HCT116 (cell line): ENCODE measurements around the gene ARF5. TPM values are rescaled to one million over a fixed set of nuclear protein-coding genes. Genes with fewer than 3 reads are reported as not detected.

Experiments
- ATAC-seq: fragments of 200-7000 bp; cut with Tn5 transposase; 2 replicates; pipeline ENCODE4 v1.9.1; 2020; ENCODE audit warnings: mild to moderate bottlenecking, moderate library complexity
- BruUV-seq: library from RNA; stranded (reverse); fragments of 400-500 nt; replicated peaks from 2 replicates; lab custom pipeline; 2021; lab: Mats Ljungman, UMichigan
- CTCF ChIA-PET: fragments of 300-600 bp; sonication (Branson Sonifier 250); formaldehyde crosslinking; loops from one replicate; lab custom pipeline; 2021; ENCODE audit warnings: antibody characterized with exemption; lab: Charles Lee
- POLR2A ChIA-PET: fragments of 300-600, 350-600 bp; sonication (Branson Sonifier 250); formaldehyde crosslinking; loops from one replicate; lab custom pipeline; 2021; ENCODE audit warnings: antibody characterized with exemption; lab: Charles Lee
- RAD21 ChIA-PET, 2 experiments: fragments of 300-600 bp; sonication (Branson Sonifier 250); formaldehyde crosslinking; loops; one replicate each; lab custom pipeline; 2023; ENCODE audit warnings: low total read pairs in 2 of 2; ENCODE audit not compliant: uncharacterized antibody in 2 of 2, unreplicated experiment in 2 of 2, low non-redundant PET in 1 of 2; lab: Charles Lee
- DNase-seq: peaks from one replicate; pipeline ENCODE4 v3.0.0-alpha.2; 2010; ENCODE audit warnings: low read depth, low spot score
- H2AFZ ChIP-seq: fragments of 200-600 bp; shearing (Covaris generic), sonication (generic); 2 replicates; pipeline ENCODE4 v1.6.1; 2017; ENCODE audit warnings: low read depth, mixed run types, mixed read lengths, antibody characterized with exemption, low read length; ENCODE audit not compliant: poor library complexity, severe bottlenecking
- H3K27ac ChIP-seq: 2 replicates; pipeline ENCODE4 v1.5.1; 2012; ENCODE audit warnings: low read depth, low read length
- H3K27me3 ChIP-seq: fragments of 200-600 bp; sonication (generic); 2 replicates; pipeline ENCODE4 v1.6.1; 2016; ENCODE audit warnings: mixed run types, low read length, mixed read lengths; ENCODE audit not compliant: insufficient read depth
- H3K36me3 ChIP-seq, 2 experiments: fragments of 200-500 bp in 1 of 2; fragments of 200-600 bp in 1 of 2; sonication (Bioruptor generic) in 1 of 2; sonication (generic) in 1 of 2; 2 replicates each; pipeline versions ENCODE4 v1.5.1 to v1.6.1; 2014 to 2016; ENCODE audit warnings: low read length in 2 of 2, inconsistent platforms in 1 of 2, mixed read lengths in 1 of 2, mixed run types in 1 of 2; ENCODE audit not compliant: insufficient read depth in 2 of 2, control insufficient read depth in 1 of 2
- H3K4me1 ChIP-seq, 2 experiments: fragments of 200-600 bp in 1 of 2; sonication (generic) in 1 of 2; 2 replicates each; pipeline versions ENCODE4 v1.5.1 to v1.6.1; 2012 to 2017; ENCODE audit warnings: low read length in 2 of 2, inconsistent platforms in 1 of 2, mild to moderate bottlenecking in 1 of 2, mixed read lengths in 1 of 2, mixed run types in 1 of 2, moderate library complexity in 1 of 2; ENCODE audit not compliant: insufficient read depth in 2 of 2, control insufficient read depth in 1 of 2
- H3K4me2 ChIP-seq: fragments of 200-600 bp; sonication (generic); 2 replicates; pipeline ENCODE4 v1.6.1; 2017; ENCODE audit warnings: mixed run types, low read length, mixed read lengths
- H3K4me3 ChIP-seq, 2 experiments: fragments of 200-600 bp in 1 of 2; sonication (generic) in 1 of 2; replicated peaks in 1 of 2; 2 replicates each; pipeline ENCODE4 v1.5.1; 2011 to 2016; ENCODE audit warnings: low read length in 2 of 2, control low read depth in 1 of 2, low read depth in 1 of 2, mild to moderate bottlenecking in 1 of 2, mixed read lengths in 1 of 2, mixed run types in 1 of 2
- H3K79me2 ChIP-seq: fragments of 200-600 bp; sonication (generic); 2 replicates; pipeline ENCODE4 v1.6.1; 2017; ENCODE audit warnings: mild to moderate bottlenecking, mixed run types, low read length, moderate library complexity, mixed read lengths; ENCODE audit not compliant: insufficient read depth
- H3K9ac ChIP-seq: fragments of 200-600 bp; sonication (generic); 2 replicates; pipeline ENCODE4 v1.6.1; 2016; ENCODE audit warnings: low read length, mixed read lengths
- H3K9me2 ChIP-seq: fragments of 200-600 bp; sonication (generic), shearing (Covaris generic); 2 replicates; pipeline ENCODE4 v1.6.1; 2017; ENCODE audit warnings: mixed run types, mild to moderate bottlenecking, moderate library complexity; ENCODE audit not compliant: insufficient read depth
- H3K9me3 ChIP-seq, 2 experiments: fragments of 200-500 bp in 1 of 2; fragments of 200-600 bp in 1 of 2; sonication (Bioruptor generic) in 1 of 2; sonication (generic) in 1 of 2; 2 replicates each; pipeline ENCODE4 v1.6.1; 2014 to 2017; ENCODE audit warnings: low read length in 2 of 2, mixed read lengths in 2 of 2, inconsistent platforms in 1 of 2, low read depth in 1 of 2, mild to moderate bottlenecking in 1 of 2, mixed run types in 1 of 2, moderate library complexity in 1 of 2; ENCODE audit not compliant: control insufficient read depth in 1 of 2, insufficient read depth in 1 of 2
- H4K20me1 ChIP-seq: fragments of 200-600 bp; sonication (generic), shearing (Covaris generic); 2 replicates; pipeline ENCODE4 v1.6.1; 2017; ENCODE audit warnings: mixed run types, mild to moderate bottlenecking, moderate library complexity; ENCODE audit not compliant: insufficient read depth
- CBX3 ChIP-seq: IDR thresholded peaks from 2 replicates; pipeline ENCODE4 v1.6.1; 2012; ENCODE audit warnings: low read depth
- CEBPB ChIP-seq: IDR thresholded peaks from 2 replicates; pipeline ENCODE4 v1.6.1; 2012; ENCODE audit warnings: low read depth
- EGR1 ChIP-seq: IDR thresholded peaks from 2 replicates; pipeline ENCODE4 v1.6.1; 2012; ENCODE audit warnings: low read depth
- ELF1 ChIP-seq: IDR thresholded peaks from 2 replicates; pipeline ENCODE4 v1.6.1; 2012; ENCODE audit warnings: low read depth, borderline replicate concordance
- EZH2 ChIP-seq: fragments of 200-600 bp; sonication (generic); IDR thresholded peaks from 2 replicates; pipeline ENCODE4 v1.6.1; 2017; ENCODE audit warnings: antibody characterized with exemption, mixed run types
- EZH2phosphoT487 ChIP-seq: fragments of 200-600 bp; IDR thresholded peaks from 2 replicates; pipeline ENCODE4 v1.6.1; 2018; ENCODE audit warnings: antibody characterized with exemption, borderline replicate concordance
- FOSL1 ChIP-seq: IDR thresholded peaks from 2 replicates; pipeline ENCODE4 v1.6.1; 2012; ENCODE audit warnings: low read depth
- SIN3A ChIP-seq: IDR thresholded peaks from 2 replicates; pipeline ENCODE4 v1.6.1; 2012; ENCODE audit warnings: low read depth
- SP1 ChIP-seq: IDR thresholded peaks from 2 replicates; pipeline ENCODE4 v1.6.1; 2012; ENCODE audit warnings: low read depth
- SRF ChIP-seq: IDR thresholded peaks from 2 replicates; pipeline ENCODE4 v1.6.1; 2012; ENCODE audit warnings: low read depth
- YY1 ChIP-seq: IDR thresholded peaks from 2 replicates; pipeline ENCODE4 v1.6.1; 2011; ENCODE audit warnings: low read length, low read depth, moderate library complexity, mild to moderate bottlenecking; ENCODE audit not compliant: insufficient replicate concordance; ENCODE audit errors: extremely low read depth
- ZNF274 ChIP-seq: fragments of 200-500 bp; sonication (Bioruptor generic); IDR thresholded peaks from 2 replicates; pipeline ENCODE4 v1.6.1; 2014; ENCODE audit warnings: mild to moderate bottlenecking, low read depth, low read length, inconsistent platforms
- intact Hi-C: fragments of 100-400 bp; cut with micrococcal nuclease; formaldehyde crosslinking; loops from 2 replicates; pipeline ENCODE4 v1.10.0; 2022
- total RNA-seq: library from RNA; stranded (reverse); gene quantifications from one replicate; pipeline ENCODE4 v1.2.1, GENCODE V29; 2021; ENCODE audit not compliant: unreplicated experiment
- TF ChIP-seq, protein P1 (sequence below): IDR thresholded peaks from 2 replicates; pipeline ENCODE4 v1.6.1; 2011; ENCODE audit warnings: mild to moderate bottlenecking, low read length, moderate library complexity; ENCODE audit not compliant: insufficient replicate concordance; ENCODE audit errors: extremely low read depth
- TF ChIP-seq, protein P2 (sequence below): IDR thresholded peaks from 2 replicates; pipeline ENCODE4 v1.6.1; 2012
- TF ChIP-seq, protein P3 (sequence below): IDR thresholded peaks from 2 replicates; pipeline ENCODE4 v1.6.1; 2012; ENCODE audit warnings: low read depth
- TF ChIP-seq, protein P4 (sequence below), 3 experiments: fragments of 200-600 bp in 1 of 3; sonication (generic) in 1 of 3; IDR thresholded peaks in 2 of 3; conservative IDR thresholded peaks in 1 of 3; 2 replicates each; pipeline ENCODE4 v1.5.1; 2012 to 2017; ENCODE audit warnings: low read depth in 2 of 3, low read length in 2 of 3, antibody characterized with exemption in 1 of 3, borderline replicate concordance in 1 of 3, control low read depth in 1 of 3, mild to moderate bottlenecking in 1 of 3, mixed read lengths in 1 of 3, mixed run types in 1 of 3, moderate library complexity in 1 of 3; ENCODE audit not compliant: insufficient read depth in 1 of 3

The ARF5 gene
- total RNA-seq, 1 experiment from 2014 or later: 204 TPM

DNA sequence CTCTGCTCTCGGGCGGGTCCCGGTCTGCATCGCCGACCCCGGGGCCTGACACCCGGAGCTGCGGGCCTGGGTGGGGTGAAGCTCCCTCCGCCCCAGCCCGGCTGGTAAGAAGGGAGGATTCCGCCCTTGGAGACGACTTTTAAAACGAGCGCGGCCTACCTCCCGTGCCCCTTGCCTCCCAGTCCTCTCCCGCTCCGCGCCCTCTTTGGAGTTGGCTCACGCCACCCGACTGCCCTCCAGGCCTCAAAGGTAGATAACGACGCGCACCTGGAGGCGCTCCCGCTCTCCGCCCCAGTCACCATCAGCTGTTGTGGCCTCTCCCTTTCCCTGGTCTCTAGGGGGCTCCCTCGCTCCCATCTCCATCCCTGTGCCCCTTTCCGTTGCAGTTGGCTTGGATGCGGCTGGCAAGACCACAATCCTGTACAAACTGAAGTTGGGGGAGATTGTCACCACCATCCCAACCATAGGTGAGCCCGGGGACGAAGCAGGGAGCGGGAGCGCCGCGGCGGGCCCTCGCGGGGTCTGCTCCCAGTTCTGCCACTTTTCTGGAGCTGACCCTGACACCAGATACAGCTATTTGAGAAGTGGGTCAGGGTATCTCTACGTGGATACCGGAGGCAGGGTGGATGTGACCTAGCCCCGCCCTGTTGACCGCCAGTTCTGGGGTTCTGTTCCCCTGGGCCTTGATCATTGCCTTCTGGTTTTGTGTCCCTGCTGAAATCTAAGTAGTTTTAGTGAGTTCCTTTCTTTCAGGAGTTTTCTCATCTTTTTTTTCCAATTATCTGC lies 679 bp downstream of the ARF5 start (continued):
- TF ChIP-seq FOSL1 (no peak), EGR1 (no peak), YY1 (peak; percentile 73), SP1 (no peak)
- TF ChIP-seq, protein P1, sequence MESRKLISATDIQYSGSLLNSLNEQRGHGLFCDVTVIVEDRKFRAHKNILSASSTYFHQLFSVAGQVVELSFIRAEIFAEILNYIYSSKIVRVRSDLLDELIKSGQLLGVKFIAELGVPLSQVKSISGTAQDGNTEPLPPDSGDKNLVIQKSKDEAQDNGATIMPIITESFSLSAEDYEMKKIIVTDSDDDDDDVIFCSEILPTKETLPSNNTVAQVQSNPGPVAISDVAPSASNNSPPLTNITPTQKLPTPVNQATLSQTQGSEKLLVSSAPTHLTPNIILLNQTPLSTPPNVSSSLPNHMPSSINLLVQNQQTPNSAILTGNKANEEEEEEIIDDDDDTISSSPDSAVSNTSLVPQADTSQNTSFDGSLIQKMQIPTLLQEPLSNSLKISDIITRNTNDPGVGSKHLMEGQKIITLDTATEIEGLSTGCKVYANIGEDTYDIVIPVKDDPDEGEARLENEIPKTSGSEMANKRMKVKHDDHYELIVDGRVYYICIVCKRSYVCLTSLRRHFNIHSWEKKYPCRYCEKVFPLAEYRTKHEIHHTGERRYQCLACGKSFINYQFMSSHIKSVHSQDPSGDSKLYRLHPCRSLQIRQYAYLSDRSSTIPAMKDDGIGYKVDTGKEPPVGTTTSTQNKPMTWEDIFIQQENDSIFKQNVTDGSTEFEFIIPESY: no peak

DNA sequence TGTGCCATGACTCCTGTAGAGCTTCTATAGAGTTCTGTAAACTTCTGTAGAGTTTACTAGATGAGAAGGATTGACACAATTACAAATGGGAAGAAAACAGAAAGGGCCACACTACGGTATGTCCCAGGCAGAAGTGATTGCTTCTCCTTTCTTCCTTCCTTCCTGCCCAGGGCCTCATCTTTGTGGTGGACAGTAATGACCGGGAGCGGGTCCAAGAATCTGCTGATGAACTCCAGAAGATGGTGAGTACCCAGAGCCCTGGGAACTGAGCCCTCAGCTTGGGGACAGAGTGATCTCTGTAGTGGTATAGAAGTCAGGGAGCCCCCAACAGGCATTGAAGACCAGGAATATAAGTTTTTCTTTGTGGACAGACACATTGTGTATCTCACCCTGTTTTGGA lies 1.7 kb downstream of the ARF5 start:
- Histone ChIP-seq H3K27ac (no peak overlapping the region), H3K4me2 (peak overlapping the region; percentile 94), H3K9me2 (no peaks in the 10 kb centered on the region), H3K36me3 (peaks cover 11 to 22% of the 10 kb centered on the region in 2 experiments; a peak in 3 of 4 replicates), H3K9ac (no peak overlapping the region), H3K79me2 (peaks cover 19% of the 10 kb centered on the region), H3K9me3 (no peaks in the 10 kb centered on the region), H2AFZ (no peak overlapping the region), H3K27me3 (no peaks in the 10 kb centered on the region), H4K20me1 (no peaks in the 10 kb centered on the region), H3K4me1 (peaks cover 11 to 30% of the 10 kb centered on the region in 2 experiments; a peak in 3 of 4 replicates), H3K4me3 (no peak overlapping the region)
- no peak for DNase-seq
- POLR2A ChIA-PET: no interaction called here
- ATAC-seq: no peak
- intact Hi-C loops: loop anchor here (5.0 kb wide), 2 partner anchors 62 to 198 kb away; partner anchors contain the start of genes SND1 and ZNF800
- TF ChIP-seq SP1 (no peak), EGR1 (no peak), SRF (no peak), FOSL1 (no peak), EZH2phosphoT487 (no peak), SIN3A (no peak), EZH2 (no peak), CBX3 (no peak), CEBPB (no peak), ZNF274 (no peak), ELF1 (no peak), YY1 (no peak)
- TF ChIP-seq, protein P2, sequence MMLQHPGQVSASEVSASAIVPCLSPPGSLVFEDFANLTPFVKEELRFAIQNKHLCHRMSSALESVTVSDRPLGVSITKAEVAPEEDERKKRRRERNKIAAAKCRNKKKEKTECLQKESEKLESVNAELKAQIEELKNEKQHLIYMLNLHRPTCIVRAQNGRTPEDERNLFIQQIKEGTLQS: no peak
- TF ChIP-seq, protein P3, sequence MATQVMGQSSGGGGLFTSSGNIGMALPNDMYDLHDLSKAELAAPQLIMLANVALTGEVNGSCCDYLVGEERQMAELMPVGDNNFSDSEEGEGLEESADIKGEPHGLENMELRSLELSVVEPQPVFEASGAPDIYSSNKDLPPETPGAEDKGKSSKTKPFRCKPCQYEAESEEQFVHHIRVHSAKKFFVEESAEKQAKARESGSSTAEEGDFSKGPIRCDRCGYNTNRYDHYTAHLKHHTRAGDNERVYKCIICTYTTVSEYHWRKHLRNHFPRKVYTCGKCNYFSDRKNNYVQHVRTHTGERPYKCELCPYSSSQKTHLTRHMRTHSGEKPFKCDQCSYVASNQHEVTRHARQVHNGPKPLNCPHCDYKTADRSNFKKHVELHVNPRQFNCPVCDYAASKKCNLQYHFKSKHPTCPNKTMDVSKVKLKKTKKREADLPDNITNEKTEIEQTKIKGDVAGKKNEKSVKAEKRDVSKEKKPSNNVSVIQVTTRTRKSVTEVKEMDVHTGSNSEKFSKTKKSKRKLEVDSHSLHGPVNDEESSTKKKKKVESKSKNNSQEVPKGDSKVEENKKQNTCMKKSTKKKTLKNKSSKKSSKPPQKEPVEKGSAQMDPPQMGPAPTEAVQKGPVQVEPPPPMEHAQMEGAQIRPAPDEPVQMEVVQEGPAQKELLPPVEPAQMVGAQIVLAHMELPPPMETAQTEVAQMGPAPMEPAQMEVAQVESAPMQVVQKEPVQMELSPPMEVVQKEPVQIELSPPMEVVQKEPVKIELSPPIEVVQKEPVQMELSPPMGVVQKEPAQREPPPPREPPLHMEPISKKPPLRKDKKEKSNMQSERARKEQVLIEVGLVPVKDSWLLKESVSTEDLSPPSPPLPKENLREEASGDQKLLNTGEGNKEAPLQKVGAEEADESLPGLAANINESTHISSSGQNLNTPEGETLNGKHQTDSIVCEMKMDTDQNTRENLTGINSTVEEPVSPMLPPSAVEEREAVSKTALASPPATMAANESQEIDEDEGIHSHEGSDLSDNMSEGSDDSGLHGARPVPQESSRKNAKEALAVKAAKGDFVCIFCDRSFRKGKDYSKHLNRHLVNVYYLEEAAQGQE: no peak
- TF ChIP-seq, protein P4, sequence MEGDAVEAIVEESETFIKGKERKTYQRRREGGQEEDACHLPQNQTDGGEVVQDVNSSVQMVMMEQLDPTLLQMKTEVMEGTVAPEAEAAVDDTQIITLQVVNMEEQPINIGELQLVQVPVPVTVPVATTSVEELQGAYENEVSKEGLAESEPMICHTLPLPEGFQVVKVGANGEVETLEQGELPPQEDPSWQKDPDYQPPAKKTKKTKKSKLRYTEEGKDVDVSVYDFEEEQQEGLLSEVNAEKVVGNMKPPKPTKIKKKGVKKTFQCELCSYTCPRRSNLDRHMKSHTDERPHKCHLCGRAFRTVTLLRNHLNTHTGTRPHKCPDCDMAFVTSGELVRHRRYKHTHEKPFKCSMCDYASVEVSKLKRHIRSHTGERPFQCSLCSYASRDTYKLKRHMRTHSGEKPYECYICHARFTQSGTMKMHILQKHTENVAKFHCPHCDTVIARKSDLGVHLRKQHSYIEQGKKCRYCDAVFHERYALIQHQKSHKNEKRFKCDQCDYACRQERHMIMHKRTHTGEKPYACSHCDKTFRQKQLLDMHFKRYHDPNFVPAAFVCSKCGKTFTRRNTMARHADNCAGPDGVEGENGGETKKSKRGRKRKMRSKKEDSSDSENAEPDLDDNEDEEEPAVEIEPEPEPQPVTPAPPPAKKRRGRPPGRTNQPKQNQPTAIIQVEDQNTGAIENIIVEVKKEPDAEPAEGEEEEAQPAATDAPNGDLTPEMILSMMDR (IDR thresholded peaks at IDR 0.05 in 2 of 3, conservative IDR thresholded peaks at IDR 0.05 in 1 of 3; ENCODE audit: borderline replicate concordance in 1 of 3, insufficient read depth in 1 of 3, low read depth in 2 of 3, low read length in 2 of 3): no peak
- no TSS peak for BruUV-seq
- CTCF ChIA-PET: no interaction called here
- RAD21 ChIA-PET: no interaction called here
